GM19468 (cell line): ENCODE data around the gene TMEM221.
"Not testable (repeated sequence)": the region's sequence is repeated elsewhere in the genome, so short reads cannot be mapped to it uniquely, and the experiment has no call there.

Experiments used
- ATAC-seq: cut with Tn5 transposase; IDR thresholded peaks from one replicate; pipeline ENCODE4 v1.9.1; 2021; ENCODE audit warnings: mild to moderate bottlenecking, moderate library complexity, moderate number of reproducible peaks; ENCODE audit not compliant: unreplicated experiment; ENCODE audit errors: extremely low read depth

TMEM221 gene

GRCh38 chr19:17475011-17475540 is 26.6 kb upstream of the TMEM221 start:
- ATAC-seq = not testable (repeated sequence)

GRCh38 chr19:17473041-17473440 is 24.6 kb upstream of the TMEM221 start:
- ATAC-seq = no peak

- ATAC-seq = no peak
Measured at GRCh38 chr19:17471410-17472125, 23.1 kb upstream of the TMEM221 start.

DNA sequence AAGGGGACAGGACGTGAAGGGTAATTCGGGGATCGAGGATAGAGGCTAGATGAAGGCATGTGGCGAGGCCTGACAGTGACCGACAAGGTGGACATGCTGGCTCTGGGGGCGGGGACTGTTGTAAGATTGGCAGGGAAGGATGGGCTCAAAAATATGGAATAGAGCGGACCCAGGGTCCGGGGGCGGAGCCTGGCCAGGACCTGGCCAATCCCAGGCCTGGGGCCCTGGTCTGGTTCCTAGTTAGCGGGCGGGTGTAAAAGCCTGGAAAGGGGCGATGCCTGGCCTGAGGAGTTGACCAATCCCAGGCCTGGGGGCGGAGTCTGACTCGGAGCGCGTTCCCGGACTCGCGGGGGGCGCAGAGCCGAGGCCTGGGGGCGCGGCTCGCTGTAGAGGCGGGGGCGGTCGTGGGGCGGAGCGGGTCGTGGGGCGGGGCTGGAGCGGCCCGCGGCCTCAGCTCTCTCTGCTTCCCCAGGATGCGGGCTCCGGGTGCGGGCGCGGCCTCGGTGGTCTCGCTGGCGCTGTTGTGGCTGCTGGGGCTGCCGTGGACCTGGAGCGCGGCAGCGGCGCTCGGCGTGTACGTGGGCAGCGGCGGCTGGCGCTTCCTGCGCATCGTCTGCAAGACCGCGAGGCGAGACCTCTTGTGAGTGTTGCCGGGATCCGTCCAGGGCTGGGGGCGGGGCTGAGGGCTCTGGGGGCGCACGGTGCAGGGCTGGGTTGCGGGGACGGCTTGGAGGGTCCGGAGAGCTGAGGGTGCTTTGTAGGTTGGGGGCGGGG is 21.8 kb upstream of the TMEM221 start, which contains the start of gene SLC27A1:
TSS of gene SLC27A1 (plus strand) at position 457 of the 774 bp plus-strand sequence. CDS start at position 474, 17 bp downstream.
- peak; percentile 67 for ATAC-seq

GRCh38 chr19:17469481-17470067 is 21.1 kb upstream of the TMEM221 start:
- ATAC-seq = peak; percentile 23

- ATAC-seq = no peak
Measured at GRCh38 chr19:17469092-17469480, 20.6 kb upstream of the TMEM221 start.

DNA sequence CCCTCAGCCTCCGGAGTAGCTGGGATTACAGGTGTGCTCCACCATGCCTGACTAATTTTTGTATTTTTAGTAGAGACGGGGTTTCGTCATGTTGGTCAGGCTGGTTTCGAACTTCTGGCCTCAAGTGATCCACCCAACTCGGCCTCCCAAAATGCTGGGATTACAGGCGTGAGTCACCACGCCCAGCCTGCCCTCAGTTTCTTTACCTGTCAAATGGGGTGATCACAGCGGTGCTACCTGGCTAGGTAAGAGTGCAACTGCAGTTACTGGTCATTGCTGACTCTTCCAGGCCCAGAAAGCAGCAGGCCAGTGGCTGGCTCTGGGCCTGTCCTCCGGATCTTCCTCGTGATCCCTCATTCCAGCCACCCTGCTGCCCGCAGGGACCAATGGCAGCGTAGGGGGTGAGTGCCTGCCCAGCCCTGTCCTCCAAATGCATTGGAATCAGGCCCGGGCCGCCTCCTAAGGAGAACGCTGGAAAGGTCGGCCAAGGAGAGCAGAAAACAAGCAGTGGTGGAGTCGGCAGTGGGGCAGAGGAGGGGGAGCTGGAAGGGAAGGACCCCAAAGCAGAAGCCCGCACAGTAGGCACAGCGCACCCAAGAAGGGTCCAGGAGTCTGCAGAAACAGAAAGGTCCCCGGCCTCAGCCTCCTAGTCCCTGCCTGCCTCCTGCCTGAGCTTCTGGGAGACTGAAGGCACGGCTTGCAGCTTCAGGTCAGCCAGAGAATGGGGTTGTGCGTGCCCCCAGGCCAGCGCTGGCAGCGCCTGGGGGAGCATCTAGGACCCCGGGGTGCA is 20.0 kb upstream of the TMEM221 start:
- no peak for ATAC-seq

DNA sequence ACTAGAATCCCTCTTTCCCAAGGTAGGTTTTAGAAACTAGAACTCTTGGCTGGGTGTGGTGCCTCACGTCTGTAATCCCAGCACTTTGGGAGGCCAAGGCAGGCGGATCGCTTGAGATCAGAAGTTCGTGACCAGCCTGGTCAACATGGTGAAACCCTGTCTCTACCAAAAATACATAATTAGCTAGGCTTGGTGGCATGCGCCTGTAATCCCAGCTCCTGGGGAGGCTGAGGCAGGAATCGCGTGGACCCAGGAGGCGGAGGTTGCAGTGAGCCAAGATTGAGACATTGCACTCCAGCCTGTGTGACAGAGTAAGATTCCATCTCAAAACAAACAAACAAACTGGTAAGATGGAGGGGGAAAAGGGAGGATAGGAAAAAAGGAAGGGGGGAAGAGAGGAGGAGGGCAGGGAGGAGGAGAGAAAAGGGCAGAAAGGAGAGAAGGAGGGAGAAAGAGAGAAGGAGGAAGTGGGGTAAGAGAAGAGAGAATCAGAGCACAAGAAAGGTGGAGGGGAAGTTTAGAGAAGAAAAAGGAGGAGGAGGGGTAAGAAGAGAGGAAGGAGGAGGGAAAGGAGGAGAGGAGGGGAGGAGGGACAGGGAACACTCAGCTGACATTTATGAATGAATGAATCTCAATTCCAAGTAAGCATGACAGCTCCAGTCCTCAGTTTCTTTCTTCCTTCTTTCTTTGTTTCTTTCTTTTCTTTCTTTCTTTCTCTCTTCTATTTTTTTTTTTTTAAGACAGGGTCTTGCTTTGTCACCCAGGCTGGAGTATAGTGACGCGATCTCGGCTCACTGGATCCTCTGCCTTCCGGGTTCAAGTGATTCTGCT is 19.2 kb upstream of the TMEM221 start:
- ATAC-seq = no peak

DNA sequence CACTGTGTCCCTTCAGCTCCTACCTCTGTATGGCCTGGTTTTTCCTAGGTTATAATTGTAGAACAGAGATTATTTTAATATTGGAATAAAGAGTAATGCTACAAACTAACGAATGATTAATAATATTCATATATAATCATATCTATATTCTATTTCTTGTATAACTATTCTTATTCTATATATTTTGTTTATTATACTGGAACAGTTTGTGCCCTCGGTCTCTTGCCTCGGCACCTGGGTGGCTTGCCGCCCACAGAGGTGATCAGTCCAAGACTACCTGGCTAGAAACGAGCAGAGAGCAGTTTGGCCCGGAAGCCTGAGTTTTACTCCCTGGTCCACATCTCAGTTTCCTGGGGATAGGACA is 18.0 kb upstream of the TMEM221 start:
- no peak for ATAC-seq

DNA sequence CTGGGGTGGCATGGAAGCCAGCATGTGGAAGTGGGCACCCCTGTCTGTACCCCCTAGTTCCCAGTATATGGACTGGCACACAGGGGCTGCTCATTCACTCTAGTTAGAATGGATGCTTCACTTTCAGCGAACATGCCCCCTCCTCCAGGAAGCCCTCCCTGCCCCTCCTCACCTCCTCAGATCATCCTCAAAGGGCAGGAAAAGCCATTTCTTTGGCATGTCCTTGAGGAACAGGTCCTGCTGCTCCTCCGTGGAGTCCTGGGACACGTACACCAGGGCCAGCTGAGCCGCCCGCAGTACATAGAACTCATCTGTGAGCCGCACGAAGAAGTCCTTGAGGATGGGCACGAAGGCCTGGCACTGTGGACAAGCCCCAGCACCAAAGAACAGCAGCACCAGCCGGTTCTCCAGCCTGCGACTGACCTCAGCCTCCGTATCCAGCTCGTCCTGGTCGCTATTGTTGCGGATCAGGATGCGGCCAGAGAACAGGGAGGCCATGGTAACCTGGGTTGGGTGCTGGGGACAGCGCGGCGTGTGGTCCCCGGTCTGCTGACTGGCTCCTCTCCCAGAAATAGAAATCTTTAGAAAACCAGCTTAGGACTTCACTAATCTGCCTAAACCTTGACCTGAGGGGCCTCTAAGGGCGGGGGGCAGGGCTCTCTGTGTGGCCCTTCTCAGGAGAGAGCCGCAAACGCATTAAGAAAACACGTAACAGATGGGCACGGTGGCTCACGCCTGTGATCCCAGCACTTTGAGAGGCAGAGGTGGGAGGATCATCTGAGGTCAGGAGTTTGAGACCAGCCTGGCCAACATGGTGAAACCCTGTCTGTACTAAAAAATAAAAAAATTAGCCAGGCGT is 12.1 kb upstream of the TMEM221 start, which contains the start of gene NXNL1:
TSS of gene NXNL1 (minus strand) at position 555 of the 859 bp plus-strand sequence. CDS start at position 498, 57 bp downstream.
- no peak for ATAC-seq

- ATAC-seq = no peak
Measured at GRCh38 chr19:17458970-17459369, 10.5 kb upstream of the TMEM221 start.

DNA sequence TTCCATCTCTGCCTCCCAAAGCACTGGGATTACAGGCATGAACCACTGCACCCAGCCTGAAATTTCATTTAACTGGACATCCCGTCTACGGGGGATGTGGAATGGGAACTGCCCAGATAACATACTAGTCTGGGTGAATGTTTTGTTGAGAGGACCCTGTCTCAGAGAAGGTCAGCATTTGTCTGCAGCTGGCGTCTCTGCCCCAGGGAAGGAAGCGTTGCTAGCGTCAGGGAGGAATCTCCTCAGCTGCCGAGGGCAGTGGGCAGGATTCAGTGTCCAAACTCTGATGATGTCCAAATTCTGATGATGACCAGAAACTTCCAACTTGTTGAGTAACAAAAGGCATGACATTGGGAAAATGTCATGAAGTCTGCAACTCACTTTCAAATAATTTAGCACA is 9.1 kb upstream of the TMEM221 start:
- no peak for ATAC-seq

GRCh38 chr19:17456127-17456526 is 7.7 kb upstream of the TMEM221 start:
- ATAC-seq = no peak

GRCh38 chr19:17455308-17456123 is 7.0 kb upstream of the TMEM221 start:
- ATAC-seq = no peak

DNA sequence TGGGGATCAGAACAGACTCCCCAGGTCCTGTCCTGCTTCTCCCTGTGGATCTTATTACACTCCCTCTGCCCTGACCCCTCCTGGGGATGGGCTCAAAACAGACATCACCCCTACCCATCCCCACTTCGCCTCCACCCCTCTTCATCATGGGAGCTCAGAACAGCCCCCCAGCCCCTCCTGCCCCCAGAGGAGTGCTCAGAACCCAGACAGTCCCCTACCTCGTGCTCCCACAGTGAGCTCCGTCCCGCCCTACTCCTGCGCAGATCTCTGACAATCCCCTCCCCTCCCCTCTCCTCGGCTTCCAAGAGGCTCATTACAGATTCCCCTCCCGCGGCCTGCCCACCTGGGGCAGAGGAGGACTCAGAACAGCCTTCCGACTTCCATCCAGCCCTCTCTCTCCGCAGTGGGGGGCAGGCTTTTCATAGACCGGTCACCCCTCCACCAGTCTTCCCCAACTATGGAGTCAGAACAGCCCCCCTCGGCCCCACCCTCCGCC is 6.2 kb upstream of the TMEM221 start:
- no peak for ATAC-seq

DNA sequence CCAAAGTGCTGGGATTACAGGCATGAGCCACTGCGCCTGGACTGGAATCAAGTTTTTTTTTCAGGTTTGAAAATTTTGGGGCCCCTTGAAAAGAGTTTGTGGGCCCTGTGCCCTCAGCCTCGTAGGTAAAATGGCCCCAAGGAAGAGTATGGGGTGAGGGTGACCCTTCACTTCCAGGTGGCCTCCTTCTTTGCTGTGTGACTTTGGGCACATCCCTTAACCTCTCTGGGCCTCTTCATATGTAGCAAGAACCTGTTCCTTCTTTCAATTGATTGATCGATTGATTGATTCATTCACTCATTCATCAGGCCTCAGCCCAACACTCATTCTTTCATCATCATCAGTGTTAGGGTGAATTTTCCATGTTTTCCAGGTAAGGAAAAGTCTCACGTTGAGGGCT is 3.4 kb upstream of the TMEM221 start:
- ATAC-seq = no peak
